Erythroblast (primary cell): ENCODE data around the gene ORM1.

Experiments used
- GATA1 ChIP-seq: IDR thresholded peaks from 2 replicates; pipeline ENCODE4 v1.6.1; 2011; ENCODE audit warnings: low read depth, mild to moderate bottlenecking, control low read depth, low read length, moderate library complexity
- POLR2A ChIP-seq: IDR thresholded peaks from 2 replicates; pipeline ENCODE4 v1.6.1; 2011; ENCODE audit warnings: mild to moderate bottlenecking, low read length

DNA sequence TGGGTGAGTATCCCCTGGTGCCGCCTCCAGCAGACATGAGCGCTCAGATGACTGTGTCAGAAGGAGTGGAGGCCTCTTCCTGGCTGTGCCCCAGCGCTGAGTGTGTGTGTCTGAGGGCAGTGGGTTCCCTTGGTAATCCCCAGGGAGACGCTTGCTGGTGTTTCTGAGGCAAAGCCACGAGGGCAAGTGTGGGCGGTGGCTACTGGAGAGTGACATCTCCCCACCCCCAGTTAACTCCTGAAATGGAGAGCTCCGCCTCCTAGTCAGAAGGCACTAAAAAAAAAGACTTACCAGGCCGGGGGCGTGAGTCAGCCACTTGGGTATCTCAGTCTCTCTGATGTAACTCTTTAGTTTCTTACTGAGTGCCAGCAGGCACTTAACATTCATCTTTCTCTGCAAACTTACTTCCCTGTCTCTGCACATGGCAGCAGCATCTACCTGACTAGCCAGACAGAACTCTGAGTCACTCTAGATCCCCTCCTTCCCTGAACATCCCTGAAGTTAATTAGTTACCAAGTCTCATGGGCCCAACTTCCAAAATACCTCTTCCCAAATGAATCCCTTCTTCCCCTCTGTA is 26.1 kb downstream of the ORM1 start:
- TF ChIP-seq POLR2A = no peak
- TF ChIP-seq GATA1 = no peak
